ENCODE results near the gene PLCB2.

The PLCB2 gene

GRCh38 chr15:40301467-40302179, 6.1 kb downstream of the PLCB2 start:
- no peak for DNase-seq

- no peak for DNase-seq
Observed at GRCh38 chr15:40300771-40301170, 7.0 kb downstream of the PLCB2 start.

GRCh38 chr15:40300367-40300766, 7.4 kb downstream of the PLCB2 start:
- no peak for DNase-seq

GRCh38 chr15:40298216-40298935, 9.4 kb downstream of the PLCB2 start:
- no peak for DNase-seq

GRCh38 chr15:40297356-40297755, 10.4 kb downstream of the PLCB2 start:
- no peak for DNase-seq

- no peak for DNase-seq
Observed at GRCh38 chr15:40296561-40297230, 11.0 kb downstream of the PLCB2 start.

- no peak for DNase-seq
Observed at GRCh38 chr15:40295877-40296560, 11.7 kb downstream of the PLCB2 start.

GRCh38 chr15:40295297-40295696, 12.4 kb downstream of the PLCB2 start:
- DNase-seq, result no peak

GRCh38 chr15:40293905-40294895, 13.5 kb downstream of the PLCB2 start:
- DNase-seq, result no peak

- DNase-seq, result no peak
Observed at GRCh38 chr15:40293006-40293405, 14.7 kb downstream of the PLCB2 start.

- DNase-seq, result no peak
Observed at GRCh38 chr15:40292246-40292645, 15.5 kb downstream of the PLCB2 start.

GRCh38 chr15:40290918-40291574, 16.7 kb downstream of the PLCB2 start:
- DNase-seq, result no peak

GRCh38 chr15:40290545-40290917, 17.2 kb downstream of the PLCB2 start:
- no peak for DNase-seq

GRCh38 chr15:40289140-40289775, 18.5 kb downstream of the PLCB2 start:
- no peak for DNase-seq

- no peak for DNase-seq
Observed at GRCh38 chr15:40287968-40288367, 19.8 kb downstream of the PLCB2 start.

GRCh38 chr15:40287505-40287904, 20.2 kb downstream of the PLCB2 start:
- DNase-seq, result no peak

- DNase-seq, result no peak
Observed at GRCh38 chr15:40286794-40287193, 20.9 kb downstream of the PLCB2 start.

GRCh38 chr15:40286061-40286532, 21.6 kb downstream of the PLCB2 start:
- DNase-seq, result no peak

GRCh38 chr15:40285554-40286011, 22.2 kb downstream of the PLCB2 start:
- DNase-seq, result no peak

GRCh38 chr15:40285151-40285550, 22.6 kb downstream of the PLCB2 start:
- DNase-seq, result no peak

Measured in CD4-positive, alpha-beta T cell treated with Interleukin-21 for 1 hour (primary cell).